ENCODE data around the gene KRTAP10-2. TPM values are rescaled to one million over a fixed set of nuclear protein-coding genes. Genes with fewer than 3 reads are reported as not detected.

Gene KRTAP10-2
- total and polyA plus RNA-seq, 2 of the 4 experiments (the other 2 are of a cell fraction) = not detected

DNA sequence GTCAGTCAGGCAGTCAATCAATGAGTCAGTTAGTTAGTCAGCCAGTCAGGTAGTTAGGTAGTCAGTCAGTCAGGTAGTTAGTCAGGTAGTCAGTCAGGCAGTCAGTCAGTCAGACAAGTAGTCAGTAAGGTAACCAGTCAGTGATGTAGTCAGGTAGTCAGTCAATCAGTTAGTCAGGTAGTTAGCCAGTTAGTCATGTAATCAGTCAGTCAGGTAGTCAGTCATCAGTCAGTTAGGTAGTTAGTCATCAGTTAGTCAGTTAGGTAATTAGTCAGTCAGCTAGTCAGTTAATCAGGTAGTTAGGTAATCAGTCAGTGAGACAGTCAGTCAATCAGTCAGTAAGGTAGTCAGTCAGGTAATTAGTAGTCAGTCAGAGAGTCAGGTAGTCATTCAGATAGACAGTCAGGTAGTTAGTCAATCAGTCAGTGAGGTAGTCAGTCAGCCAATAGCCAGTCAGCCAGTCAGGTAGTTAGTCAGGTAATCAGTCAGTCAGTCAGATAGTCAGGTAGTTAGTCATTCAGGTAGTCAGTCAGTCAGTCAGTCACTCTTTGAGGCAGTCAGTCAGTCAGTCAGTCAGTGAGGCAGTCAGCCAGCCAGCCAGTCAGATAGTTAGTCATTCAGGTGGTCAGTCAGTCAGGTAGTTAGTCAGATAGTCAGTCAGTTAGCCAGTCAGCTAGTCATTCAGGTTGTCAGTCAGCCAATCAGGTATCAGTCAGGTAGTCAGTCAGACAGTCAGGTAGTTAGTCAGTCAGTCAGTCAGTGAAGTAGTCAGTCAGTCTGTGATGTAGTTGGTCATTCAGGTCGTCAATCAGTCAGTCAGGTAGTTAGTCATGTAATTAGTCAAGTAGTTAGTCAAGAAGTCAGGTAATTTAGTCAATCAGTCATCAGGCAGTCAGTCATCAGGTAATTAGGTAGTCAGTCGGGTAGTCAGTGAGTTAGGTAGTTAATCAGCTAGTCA is 26.6 kb downstream of the KRTAP10-2 start:
- Histone ChIP-seq H3K27me3 (ENCODE audit: control insufficient read depth, insufficient read depth, low read length) (no peaks in the 10 kb centered on the region), H2AFZ (replicated peaks; ENCODE audit: low read length, poor library complexity) (no peak overlapping the region), H3K9me3 (ENCODE audit: control insufficient read depth, insufficient read depth, low read length) (peaks cover 24% of the 10 kb centered on the region), H2AK5ac (ENCODE audit: low read depth, low read length) (no peak overlapping the region), H3K4me2 (ENCODE audit: low read depth, low read length) (no peak overlapping the region), H3K27ac (ENCODE audit: insufficient read depth, low read length) (no peak overlapping the region), H2BK120ac (ENCODE audit: low read depth, low read length) (no peak overlapping the region), H3K56ac (ENCODE audit: extremely low read depth, insufficient read depth, low read length) (no peak overlapping the region), H4K8ac (ENCODE audit: low read depth in 2 of 2, low read length in 2 of 2) (no peak overlapping the region), H2BK5ac (ENCODE audit: low read depth, low read length, poor library complexity, severe bottlenecking) (no peak overlapping the region), H3K18ac (ENCODE audit: low read depth, low read length) (no peak overlapping the region), H3K9ac (ENCODE audit: low read depth, low read length) (no peak overlapping the region), H4K20me1 (ENCODE audit: insufficient read depth, low read length) (no peaks in the 10 kb centered on the region), H3K4me3 (ENCODE audit: insufficient read depth, low read depth, low read length) (no peak overlapping the region), H3K79me1 (ENCODE audit: low read depth in 1 of 2, low read length in 2 of 2) (no peaks in the 10 kb centered on the region), H3K14ac (replicated peaks; ENCODE audit: low read depth, low read length) (no peak overlapping the region), H3K23ac (ENCODE audit: low read depth, low read length) (no peak overlapping the region), H4K91ac (ENCODE audit: insufficient read depth, low read depth, low read length) (no peak overlapping the region), H2BK20ac (ENCODE audit: low read depth, low read length) (no peak overlapping the region), H4K5ac (ENCODE audit: low read depth, low read length) (no peak overlapping the region), H3K4me1 (ENCODE audit: control insufficient read depth, insufficient read depth, low read length) (no peaks in the 10 kb centered on the region), H3K4ac (ENCODE audit: low read depth, low read length) (no peak overlapping the region), H2AK9ac (replicated peaks; ENCODE audit: low read depth, low read length, poor library complexity) (no peak overlapping the region), H2BK15ac (ENCODE audit: low read depth, low read length) (no peak overlapping the region), H3K36me3 (ENCODE audit: control insufficient read depth, insufficient read depth, low read length) (no peaks in the 10 kb centered on the region), H3K9me1 (ENCODE audit: insufficient read depth, low read length) (no peaks in the 10 kb centered on the region)
- WGBS, 2 experiments (ENCODE audit: extremely low coverage in 2 of 2, insufficient read length in 1 of 2) = 43% methylated on average over 1 of the region's 2 CpGs; no CpG with 5 or more reads in 1 of the 2 experiments
- ChIA-PET CTCF (no interaction called here), POLR2A (ENCODE audit: unreplicated experiment) (no interaction called here)
- in situ Hi-C loops (cut with MboI; ENCODE audit: low sequenced_read_pairs) = loop anchor here (25.0 kb wide), 1 partner anchor 413 kb away; the partner anchor contains the start of gene SLX9
- intact Hi-C loops (cut with micrococcal nuclease) = no loop called here
- TF ChIP-seq RCOR1 (IDR thresholded peaks at IDR 0.05; ENCODE audit: insufficient replicate concordance, low read length) (no peak), RFX5 (IDR thresholded peaks at IDR 0.05; ENCODE audit: low read depth, low read length) (no peak), MXI1 (IDR thresholded peaks at IDR 0.05; ENCODE audit: borderline replicate concordance, low read depth, low read length) (no peak), CEBPB (IDR thresholded peaks at IDR 0.05; ENCODE audit: low read depth, low read length) (no peak), CHD1 (IDR thresholded peaks at IDR 0.05; ENCODE audit: low read depth, low read length) (no peak), SMC3 (IDR thresholded peaks at IDR 0.05; ENCODE audit: low read depth, low read length) (no peak), MAFK (IDR thresholded peaks at IDR 0.05; ENCODE audit: low read depth, low read length) (no peak), MAZ (IDR thresholded peaks at IDR 0.05; ENCODE audit: borderline replicate concordance, low read depth, low read length) (no peak), POLR2A (IDR thresholded peaks at IDR 0.05; ENCODE audit: low read depth, low read length) (no peak), FOS (IDR thresholded peaks at IDR 0.05; ENCODE audit: low read depth, low read length) (no peak), NFE2L2 (IDR thresholded peaks at IDR 0.05; ENCODE audit: low read depth, low read length) (no peak), BHLHE40 (IDR thresholded peaks at IDR 0.05; ENCODE audit: low read depth, low read length) (no peak)
- TF ChIP-seq, protein P1, sequence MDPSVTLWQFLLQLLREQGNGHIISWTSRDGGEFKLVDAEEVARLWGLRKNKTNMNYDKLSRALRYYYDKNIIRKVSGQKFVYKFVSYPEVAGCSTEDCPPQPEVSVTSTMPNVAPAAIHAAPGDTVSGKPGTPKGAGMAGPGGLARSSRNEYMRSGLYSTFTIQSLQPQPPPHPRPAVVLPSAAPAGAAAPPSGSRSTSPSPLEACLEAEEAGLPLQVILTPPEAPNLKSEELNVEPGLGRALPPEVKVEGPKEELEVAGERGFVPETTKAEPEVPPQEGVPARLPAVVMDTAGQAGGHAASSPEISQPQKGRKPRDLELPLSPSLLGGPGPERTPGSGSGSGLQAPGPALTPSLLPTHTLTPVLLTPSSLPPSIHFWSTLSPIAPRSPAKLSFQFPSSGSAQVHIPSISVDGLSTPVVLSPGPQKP (IDR thresholded peaks at IDR 0.05; ENCODE audit: borderline replicate concordance, low read depth, low read length) = no peak
- TF ChIP-seq, protein P2, sequence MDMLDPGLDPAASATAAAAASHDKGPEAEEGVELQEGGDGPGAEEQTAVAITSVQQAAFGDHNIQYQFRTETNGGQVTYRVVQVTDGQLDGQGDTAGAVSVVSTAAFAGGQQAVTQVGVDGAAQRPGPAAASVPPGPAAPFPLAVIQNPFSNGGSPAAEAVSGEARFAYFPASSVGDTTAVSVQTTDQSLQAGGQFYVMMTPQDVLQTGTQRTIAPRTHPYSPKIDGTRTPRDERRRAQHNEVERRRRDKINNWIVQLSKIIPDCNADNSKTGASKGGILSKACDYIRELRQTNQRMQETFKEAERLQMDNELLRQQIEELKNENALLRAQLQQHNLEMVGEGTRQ (IDR thresholded peaks at IDR 0.05; ENCODE audit: low read depth, low read length) = no peak
- no peak for DNase-seq
- no TSS peak for BruUV-seq (replicated peaks)
- no peak for ATAC-seq (ENCODE audit: low read depth)
- dilution Hi-C loops (cut with HindIII; ENCODE audit: low sequenced_read_pairs, unreplicated experiment) = no loop called here

Data from IMR-90 (cell line).